GM12878 (cell line): ENCODE data around the gene DDTL. TPM values are rescaled to one million over a fixed set of nuclear protein-coding genes. Genes with fewer than 3 reads are reported as not detected.

ENCODE experiments used
- ATAC-seq: fragments of 200-7000 bp; cut with Tn5 transposase; 3 replicates; pipeline ENCODE4 v1.9.1; 2020; ENCODE audit warnings: mild to moderate bottlenecking, moderate library complexity
- BruUV-seq: library from RNA; stranded (reverse); fragments of 400-500 nt; replicated peaks from 2 replicates; lab custom pipeline; 2021; lab: Mats Ljungman, UMichigan
- CTCF ChIA-PET: fragments of 300-600 bp; sonication (Branson Sonifier 250); formaldehyde crosslinking; extraction: SDS; loops from one replicate; lab custom pipeline; 2021; ENCODE audit warnings: inconsistent platforms; lab: Yijun Ruan, JAX
- POLR2A ChIA-PET: fragments of 350-600 bp; formaldehyde crosslinking; extraction: SDS; loops from one replicate; lab custom pipeline; 2021; ENCODE audit warnings: inconsistent platforms; lab: Charles Lee
- RAD21 ChIA-PET: fragments of 300-600 bp; sonication (Branson Sonifier 250); formaldehyde crosslinking; loops from one replicate; lab custom pipeline; 2023; ENCODE audit warnings: antibody characterized with exemption; ENCODE audit not compliant: unreplicated experiment; lab: Charles Lee
- SMC1A ChIA-PET: fragments of 300-600 bp; sonication (Branson Sonifier 250); formaldehyde crosslinking; loops from one replicate; lab custom pipeline; 2023; ENCODE audit not compliant: unreplicated experiment, uncharacterized antibody; lab: Charles Lee
- DNase-seq: peaks from one replicate; pipeline ENCODE4 v3.0.0-alpha.2; 2011; ENCODE audit warnings: low read depth, low spot score
- FAIRE-seq: peaks from 3 replicates; lab custom pipeline; 2011; peaks lifted over from hg19 to GRCh38; lab: Jason Lieb, UNC
- H2AFZ ChIP-seq: 2 replicates; pipeline ENCODE4 v1.6.0; 2011; ENCODE audit warnings: low read depth, low read length, control low read depth; ENCODE audit not compliant: control insufficient read depth
- H3K27ac ChIP-seq: 2 replicates; pipeline ENCODE4 v1.5.1; 2011; ENCODE audit warnings: control low read depth; ENCODE audit not compliant: control insufficient read depth, insufficient read depth
- H3K27me3 ChIP-seq, 2 experiments: replicated peaks in 1 of 2; 2 replicates each; pipeline versions ENCODE4 v1.6.0 to v1.6.1; 2011; ENCODE audit warnings: low read length in 1 of 2; ENCODE audit not compliant: control insufficient read depth in 2 of 2, insufficient read depth in 2 of 2
- H3K36me3 ChIP-seq, 2 experiments: 2 replicates each; pipeline ENCODE4 v1.5.1; 2011; ENCODE audit warnings: low read length in 1 of 2; ENCODE audit not compliant: control insufficient read depth in 2 of 2, insufficient read depth in 2 of 2
- H3K4me1 ChIP-seq: 2 replicates; pipeline ENCODE4 v1.6.1; 2011; ENCODE audit warnings: mild to moderate bottlenecking, low read length, moderate library complexity, mixed read lengths; ENCODE audit not compliant: control insufficient read depth, insufficient read depth
- H3K4me2 ChIP-seq: 2 replicates; pipeline ENCODE4 v1.6.0; 2011; ENCODE audit warnings: control low read depth; ENCODE audit not compliant: control insufficient read depth, insufficient read depth
- H3K4me3 ChIP-seq: fragments of 200-600 bp; sonication (generic); 2 replicates; pipeline ENCODE4 v1.5.1; 2016
- H3K79me2 ChIP-seq: 2 replicates; pipeline ENCODE4 v1.6.0; 2011; ENCODE audit warnings: low read length; ENCODE audit not compliant: control insufficient read depth, insufficient read depth
- H3K9ac ChIP-seq: 2 replicates; pipeline ENCODE4 v1.8.0; 2011; ENCODE audit warnings: low read length, control low read depth, mixed read lengths; ENCODE audit not compliant: control insufficient read depth, insufficient read depth
- H3K9me3 ChIP-seq: replicated peaks from 3 replicates; pipeline ENCODE4 v1.5.1; 2011; ENCODE audit warnings: mild to moderate bottlenecking, low read length; ENCODE audit not compliant: control insufficient read depth, insufficient read depth
- H4K20me1 ChIP-seq: 2 replicates; pipeline ENCODE4 v1.6.0; 2011; ENCODE audit not compliant: control insufficient read depth, insufficient read depth
- CEBPB ChIP-seq, 2 experiments: fragments of 150-350 bp in 1 of 2; IDR thresholded peaks; 2 replicates each; pipeline ENCODE4 v1.6.1; 2012 to 2014; ENCODE audit warnings: low read depth in 2 of 2, low read length in 2 of 2, borderline replicate concordance in 1 of 2, inconsistent platforms in 1 of 2
- EGR1 ChIP-seq, 2 experiments: IDR thresholded peaks; 1 replicate in 1 of 2; 2 replicates in 1 of 2; pipeline ENCODE4 v1.6.1; 2011 to 2012; ENCODE audit warnings: low read depth in 2 of 2, low read length in 2 of 2, borderline replicate concordance in 1 of 2, mild to moderate bottlenecking in 1 of 2, moderate library complexity in 1 of 2
- ETV6 ChIP-seq, 2 experiments: fragments of 450-650 bp in 1 of 2; IDR thresholded peaks in 1 of 2; conservative IDR thresholded peaks in 1 of 2; 2 replicates each; pipeline ENCODE4 v1.6.1; 2014; ENCODE audit warnings: antibody characterized with exemption in 1 of 2, borderline replicate concordance in 1 of 2, low read depth in 1 of 2, mild to moderate bottlenecking in 1 of 2, moderate library complexity in 1 of 2
- IRF4 ChIP-seq: IDR thresholded peaks from 2 replicates; pipeline ENCODE4 v1.6.1; 2011; ENCODE audit warnings: low read depth, low read length
- RCOR1 ChIP-seq: conservative IDR thresholded peaks from 2 replicates; pipeline ENCODE4 v1.6.1; 2012; ENCODE audit warnings: low read depth, low read length, improper control_type of control experiment
- RELB ChIP-seq: fragments of 450-650 bp; IDR thresholded peaks from 2 replicates; pipeline ENCODE4 v1.6.1; 2017; ENCODE audit warnings: low read depth, mild to moderate bottlenecking, moderate library complexity
- WRNIP1 ChIP-seq: IDR thresholded peaks from 2 replicates; pipeline ENCODE4 v1.6.1; 2011; ENCODE audit warnings: low read depth, low read length, improper control_type of control experiment, borderline replicate concordance
- YBX1 ChIP-seq: fragments of 450-650 bp; IDR thresholded peaks from 2 replicates; pipeline ENCODE4 v1.6.1; 2016; ENCODE audit warnings: antibody characterized with exemption
- ZBTB4 ChIP-seq: fragments of 450-650 bp; formaldehyde crosslinking; IDR thresholded peaks from 2 replicates; pipeline ENCODE4 v1.4.0; 2022; ENCODE audit warnings: mild to moderate bottlenecking, moderate library complexity
- WGBS: methylation state at CpG from one replicate; pipeline ENCODE4 v1.1.6; 2016; ENCODE audit warnings: low lambda C conversion rate; ENCODE audit not compliant: insufficient replicate concordance, insufficient coverage; ENCODE audit errors: missing lambda C conversion rate; 5-methylcytosine and 5-hydroxymethylcytosine counted together
- in situ Hi-C: fragments of 300-500 bp; cut with MboI; formaldehyde crosslinking; loops from 9 replicates; pipeline ENCODE4 v1.14.3; 2018; ENCODE audit warnings: mixed read lengths
- intact Hi-C: fragments of 100-400 bp; cut with micrococcal nuclease; formaldehyde crosslinking; loops from one replicate; pipeline ENCODE4 v1.14.2; 2022; ENCODE audit not compliant: unreplicated experiment
- polyA plus RNA-seq, 11 experiments: library from polyadenylated mRNA; depleted of rRNA in 4 of 11; unstranded in 6 of 11; stranded (reverse) in 5 of 11; fragments of >200 nt; fragmentation: Nextera tagmentation in 4 of 11; fragmentation: Illumina TruSeq in 1 of 11; extraction: Ambion mirVana in 4 of 11; extraction: Trizol in 1 of 11; gene quantifications; 1 replicate in 1 of 11; 2 replicates in 10 of 11; pipeline versions ENCODE4 v1.2.1 to v1.2.3, GENCODE V29; 2011 to 2016; ENCODE audit warnings: inconsistent platforms in 2 of 11, missing spikeins in 2 of 11, low read depth in 1 of 11
- total RNA-seq, 4 experiments: library from RNA; depleted of rRNA in 3 of 4; stranded (reverse); fragments of >200 nt in 3 of 4; fragmentation: Illumina TruSeq in 1 of 4; extraction: Trizol in 1 of 4; gene quantifications; 2 replicates each; pipeline versions ENCODE4 v1.2.1 to v1.2.3, GENCODE V29; 2013 to 2021

DDTL gene
- total and polyA plus RNA-seq, 10 of the 15 experiments (the other 5 are each of a cell fraction or from before 2014, with no cell fraction given) = 0.05 to 4.0 (median 1.4) TPM; not detected in 3

- ChIA-PET POLR2A (interaction anchor here (1.0 kb wide), 1 partner anchor 40 kb away, joined by 3 read pairs; no protein-coding TSS in a partner anchor), RAD21 (no interaction called here), CTCF (no interaction called here), SMC1A (no interaction called here)
- no peaks in the 10 kb centered on the region for H3K27me3 ChIP-seq
- ATAC-seq (no peak), DNase-seq (no peak), FAIRE-seq (no peak)
- no TSS peak for BruUV-seq
- no peak within 1 kb of the TSS for H3K4me3 ChIP-seq
- H4K20me1 ChIP-seq = no peaks in the 10 kb centered on the region
- TF ChIP-seq CEBPB (IDR thresholded peaks at IDR 0.05; ENCODE audit: borderline replicate concordance in 1 of 2, low read depth in 2 of 2, low read length in 2 of 2) (no peak), WRNIP1 (no peak), EGR1 (IDR thresholded peaks at IDR 0.05; ENCODE audit: borderline replicate concordance in 1 of 2, low read depth in 2 of 2, low read length in 2 of 2) (no peak), ETV6 (conservative IDR thresholded peaks at IDR 0.05 in 1 of 2, IDR thresholded peaks at IDR 0.05 in 1 of 2; ENCODE audit: borderline replicate concordance in 1 of 2, low read depth in 1 of 2) (no peak), ZBTB4 (CRISPR knock-in tag) (no peak), RCOR1 (no peak), YBX1 (no peak), RELB (no peak), IRF4 (no peak)
- no peaks in the 10 kb centered on the region for H3K36me3 ChIP-seq
- H3K4me2 ChIP-seq = no peak within 1 kb of the TSS
- 56% methylated on average over 6 of the region's 6 CpGs for WGBS
- H3K9me3 ChIP-seq = no peaks in the 10 kb centered on the region
- H3K27ac ChIP-seq = no peak within 1 kb of the TSS
- H3K9ac ChIP-seq = no peak within 1 kb of the TSS
- no peak within 1 kb of the TSS for H2AFZ ChIP-seq
- in situ Hi-C loops (loop anchor here (5.0 kb wide), 1 partner anchor 68 kb away; no protein-coding TSS in a partner anchor), intact Hi-C loops (loop anchor here (10.0 kb wide), 1 partner anchor 60 kb away; no protein-coding TSS in a partner anchor)
- H3K4me1 ChIP-seq = no peaks in the 10 kb centered on the region
- no peaks in the 10 kb centered on the region for H3K79me2 ChIP-seq
These were observed 38.5 kb downstream of the DDTL start, which contains the start of gene GSTT4 for GRCh38 chr22:24005201-24005600. TSS of gene GSTT4 (minus strand) at chr22:24005453. CDS start at chr22:24005356, 97 bp downstream.
